ENCODE results near the gene PIK3CB. TPM values are rescaled to one million over a fixed set of nuclear protein-coding genes. Genes with fewer than 3 reads are reported as not detected.

The PIK3CB gene
- polyA plus RNA-seq, 1 of the 3 experiments (the other 2 are of a cell fraction), result 6.8 TPM

GRCh38 chr3:138849222-138849940 lies 14.7 kb upstream of the PIK3CB start:
- Histone ChIP-seq H3K36me3 (replicated peaks in 1 of 2; ENCODE audit: control insufficient read depth in 1 of 2, insufficient read depth in 2 of 2, low read length in 1 of 2) (no peaks in the 10 kb centered on the region), H3F3A (replicated peaks; ENCODE audit: insufficient read depth) (no peaks in the 10 kb centered on the region), H3K9ac (no peak overlapping the region), H3K79me2 (ENCODE audit: insufficient read depth) (no peaks in the 10 kb centered on the region), H3K4me3 (ENCODE audit: low read depth in 2 of 2, low read length in 1 of 2) (no peak overlapping the region), H2AFZ (ENCODE audit: low read depth) (no peak overlapping the region), H3K4me1 (ENCODE audit: control insufficient read depth in 1 of 2, insufficient read depth in 2 of 2, low read depth in 1 of 2, low read length in 1 of 2) (no peaks in the 10 kb centered on the region), H3K4me2 (no peak overlapping the region), H4K20me1 (ENCODE audit: insufficient read depth) (no peaks in the 10 kb centered on the region), H3K9me3 (no peaks in the 10 kb centered on the region), H3K27ac (ENCODE audit: low read depth in 2 of 2, low read length in 1 of 2) (no peak overlapping the region), H3K9me2 (no peaks in the 10 kb centered on the region), H3K27me3 (ENCODE audit: insufficient read depth) (no peaks in the 10 kb centered on the region)
- no peak for TF ChIP-seq ELF1 (IDR thresholded peaks at IDR 0.05)
- TF ChIP-seq, protein P1, sequence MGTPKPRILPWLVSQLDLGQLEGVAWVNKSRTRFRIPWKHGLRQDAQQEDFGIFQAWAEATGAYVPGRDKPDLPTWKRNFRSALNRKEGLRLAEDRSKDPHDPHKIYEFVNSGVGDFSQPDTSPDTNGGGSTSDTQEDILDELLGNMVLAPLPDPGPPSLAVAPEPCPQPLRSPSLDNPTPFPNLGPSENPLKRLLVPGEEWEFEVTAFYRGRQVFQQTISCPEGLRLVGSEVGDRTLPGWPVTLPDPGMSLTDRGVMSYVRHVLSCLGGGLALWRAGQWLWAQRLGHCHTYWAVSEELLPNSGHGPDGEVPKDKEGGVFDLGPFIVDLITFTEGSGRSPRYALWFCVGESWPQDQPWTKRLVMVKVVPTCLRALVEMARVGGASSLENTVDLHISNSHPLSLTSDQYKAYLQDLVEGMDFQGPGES (IDR thresholded peaks at IDR 0.05; ENCODE audit: low read depth, low read length), result no peak
- no peak for TF ChIP-seq ZBTB33 (IDR thresholded peaks at IDR 0.05; ENCODE audit: borderline replicate concordance, low read depth)
- no peak for TF ChIP-seq USF2 (IDR thresholded peaks at IDR 0.05; ENCODE audit: borderline replicate concordance, low read depth, low read length)
- TF ChIP-seq RFX5 (IDR thresholded peaks at IDR 0.05; ENCODE audit: low read length), result no peak
- no peak for TF ChIP-seq TEAD4 (IDR thresholded peaks at IDR 0.05; ENCODE audit: borderline replicate concordance, insufficient read depth)
- TF ChIP-seq MAX (IDR thresholded peaks at IDR 0.05; ENCODE audit: low read depth), result no peak
- TF ChIP-seq GABPA (IDR thresholded peaks at IDR 0.05; ENCODE audit: low read depth), result no peak
- no peak for TF ChIP-seq TAF1 (IDR thresholded peaks at IDR 0.05; ENCODE audit: borderline replicate concordance, low read depth, low read length)
- no peak for TF ChIP-seq EP300 (IDR thresholded peaks at IDR 0.05; ENCODE audit: borderline replicate concordance in 1 of 2, low read depth in 1 of 2, low read length in 1 of 2)
- DNase-seq, result no peak
- POLR2A ChIA-PET, result no interaction called here
- CTCF ChIA-PET, result interaction anchor here (1.0 to 1.7 kb wide), 3 partner anchors 66 to 74 kb away, joined by 4 to 7 read pairs (median 4); no protein-coding TSS in a partner anchor
- WGBS (ENCODE audit: low lambda C conversion rate), result 73% methylated on average over 2 of the region's 2 CpGs

- Histone ChIP-seq H3K9ac (no peak overlapping the region), H3K27ac (ENCODE audit: low read depth in 2 of 2, low read length in 1 of 2) (no peak overlapping the region), H3K9me2 (no peaks in the 10 kb centered on the region), H3K79me2 (ENCODE audit: insufficient read depth) (no peaks in the 10 kb centered on the region), H3K36me3 (replicated peaks in 1 of 2; ENCODE audit: control insufficient read depth in 1 of 2, insufficient read depth in 2 of 2, low read length in 1 of 2) (no peaks in the 10 kb centered on the region), H2AFZ (ENCODE audit: low read depth) (no peak overlapping the region), H3K4me3 (ENCODE audit: low read depth in 2 of 2, low read length in 1 of 2) (no peak overlapping the region), H3K27me3 (ENCODE audit: insufficient read depth) (no peaks in the 10 kb centered on the region), H3F3A (replicated peaks; ENCODE audit: insufficient read depth) (no peaks in the 10 kb centered on the region), H3K9me3 (no peaks in the 10 kb centered on the region), H4K20me1 (ENCODE audit: insufficient read depth) (no peaks in the 10 kb centered on the region), H3K4me1 (ENCODE audit: control insufficient read depth in 1 of 2, insufficient read depth in 2 of 2, low read depth in 1 of 2, low read length in 1 of 2) (no peaks in the 10 kb centered on the region), H3K4me2 (no peak overlapping the region)
- WGBS (ENCODE audit: low lambda C conversion rate), result 94% methylated on average over 4 of the region's 4 CpGs
- ChIA-PET POLR2A (no interaction called here), CTCF (interaction anchor here (0.8 to 1.4 kb wide), 2 partner anchors 10 to 67 kb away, joined by 3 to 7 read pairs; no protein-coding TSS in a partner anchor)
- no peak for DNase-seq
- TF ChIP-seq MAX (IDR thresholded peaks at IDR 0.05; ENCODE audit: low read depth) (no peak), SIN3A (IDR thresholded peaks at IDR 0.05; ENCODE audit: borderline replicate concordance, low read depth, low read length) (no peak), REST (IDR thresholded peaks at IDR 0.05; ENCODE audit: low read depth, low read length) (no peak), ZBTB33 (IDR thresholded peaks at IDR 0.05; ENCODE audit: borderline replicate concordance, low read depth) (no peak), JUND (IDR thresholded peaks at IDR 0.05) (no peak), RFX5 (IDR thresholded peaks at IDR 0.05; ENCODE audit: low read length) (no peak), GATA2 (CRISPR knock-in tag; IDR thresholded peaks at IDR 0.05) (no peak), NRF1 (IDR thresholded peaks at IDR 0.05; ENCODE audit: low read depth, low read length) (no peak)
Measured at GRCh38 chr3:138848696-138849095, 14.0 kb upstream of the PIK3CB start.
